ENCODE data around the gene RPL12. TPM values are rescaled to one million over a fixed set of nuclear protein-coding genes. Genes with fewer than 3 reads are reported as not detected.
A peak's percentile ranks its signal among the peaks of the same experiment; 100 is the strongest.

The RPL12 gene
- total RNA-seq, 2 experiments from 2014 or later, result 1,248 to 1,328 TPM

- peaks cover 18% of the 10 kb centered on the region for H3K4me1 Mint-ChIP-seq (ENCODE audit: low read depth)
- no peak overlapping the region for H3K27ac Mint-ChIP-seq
- H3K4me3 Mint-ChIP-seq, result no peak overlapping the region
- no peaks in the 10 kb centered on the region for H3K36me3 Mint-ChIP-seq (ENCODE audit: low read depth)
- CTCF ChIA-PET, result interaction anchor here (1.5 kb wide), 1 partner anchor 186 kb away, joined by 5 read pairs; no protein-coding TSS in a partner anchor
- POLR2A ChIA-PET, result interaction anchor here (0.6 to 0.8 kb wide), 2 partner anchors 29 to 54 kb away, joined by 3 to 4 read pairs; no protein-coding TSS in a partner anchor
- peaks cover 29% of the 10 kb centered on the region for H3K27me3 Mint-ChIP-seq (ENCODE audit: low read depth)
- ATAC-seq, result no peak
- DNase-seq, result no peak
- H3K9me3 Mint-ChIP-seq (ENCODE audit: insufficient read depth), result no peaks in the 10 kb centered on the region
Measured at GRCh38 chr9:127399736-127400269, 51.4 kb downstream of the RPL12 start.

GRCh38 chr9:127398715-127399400, 52.3 kb downstream of the RPL12 start:
- POLR2A ChIA-PET, result interaction anchor here (0.6 to 0.9 kb wide), 4 partner anchors 11 to 53 kb away, joined by 3 to 4 read pairs (median 4); partner anchors contain the start of genes LRSAM1 and RPL12
- H3K27me3 Mint-ChIP-seq (ENCODE audit: low read depth), result peaks cover 34% of the 10 kb centered on the region
- H3K4me3 Mint-ChIP-seq, result peak overlapping the region; percentile 69
- DNase-seq (no peak), ATAC-seq (no peak)
- H3K4me1 Mint-ChIP-seq (ENCODE audit: low read depth), result peaks cover 18% of the 10 kb centered on the region
- no peaks in the 10 kb centered on the region for H3K36me3 Mint-ChIP-seq (ENCODE audit: low read depth)
- CTCF ChIA-PET, result interaction anchor here (0.8 to 3.4 kb wide), 4 partner anchors 11 to 185 kb away, joined by 3 to 15 read pairs (median 4); no protein-coding TSS in a partner anchor
- H3K27ac Mint-ChIP-seq, result peak overlapping the region; percentile 53
- H3K9me3 Mint-ChIP-seq (ENCODE audit: insufficient read depth), result no peaks in the 10 kb centered on the region

GRCh38 chr9:127398275-127398647, 52.9 kb downstream of the RPL12 start:
- peak overlapping the region; percentile 53 for H3K27ac Mint-ChIP-seq
- H3K4me1 Mint-ChIP-seq (ENCODE audit: low read depth), result peaks cover 18% of the 10 kb centered on the region
- H3K36me3 Mint-ChIP-seq (ENCODE audit: low read depth), result no peaks in the 10 kb centered on the region
- ATAC-seq, result no peak
- POLR2A ChIA-PET, result interaction anchor here (0.9 kb wide), 1 partner anchor 53 kb away, joined by 3 read pairs; the partner anchor contains the start of genes LRSAM1 and RPL12
- DNase-seq, result no peak
- CTCF ChIA-PET, result interaction anchor here (1.0 to 3.4 kb wide), 2 partner anchors 10 to 125 kb away, joined by 3 to 15 read pairs; no protein-coding TSS in a partner anchor
- H3K9me3 Mint-ChIP-seq (ENCODE audit: insufficient read depth), result no peaks in the 10 kb centered on the region
- H3K4me3 Mint-ChIP-seq, result peak overlapping the region; percentile 69
- peaks cover 38% of the 10 kb centered on the region for H3K27me3 Mint-ChIP-seq (ENCODE audit: low read depth)

Other genes with a start within 250 kb of the RPL12 start
- 1 to 10 TPM; 1.3 to 1.9 TPM for gene GARNL3, start 186.6 kb downstream of the RPL12 start, total RNA-seq
- gene SLC2A8, start 54.2 kb downstream of the RPL12 start, total RNA-seq, result 1 to 10 TPM; 5.6 to 7.2 TPM
- gene ZNF79, start 27.0 kb downstream of the RPL12 start, total RNA-seq, result 10 to 100 TPM; 11.3 to 12.1 TPM
- gene LRSAM1, start 104 bp upstream of the RPL12 start, total RNA-seq, result 10 to 100 TPM; 17.8 to 18.0 TPM
- 10 to 100 TPM; 24.2 to 25.3 TPM for gene STXBP1, start 160.9 kb upstream of the RPL12 start, total RNA-seq